K562 (cell line): Measurements from ENCODE around the gene RHOA.

Experiments used
- ATF2 ChIP-seq: sonication (generic); formaldehyde crosslinking; IDR thresholded peaks from 2 replicates; pipeline ENCODE4 v1.8.1; 2022; ENCODE audit warnings: missing genetic modification reagents
- ATF3 ChIP-seq, 2 experiments: fragments of 450-650 bp in 1 of 2; sonication (generic) in 1 of 2; formaldehyde crosslinking in 1 of 2; IDR thresholded peaks in 1 of 2; conservative IDR thresholded peaks in 1 of 2; 2 replicates each; pipeline versions ENCODE4 v1.6.1 to v1.8.1; 2016 to 2023; ENCODE audit warnings: mild to moderate bottlenecking in 2 of 2, moderate library complexity in 2 of 2, inconsistent platforms in 1 of 2, missing genetic modification reagents in 1 of 2
- ATF7 ChIP-seq: fragments of 450-650 bp; IDR thresholded peaks from 2 replicates; pipeline ENCODE4 v1.7.1; 2014; ENCODE audit warnings: mild to moderate bottlenecking, moderate library complexity
- CTCF ChIP-seq, 3 experiments: IDR thresholded peaks in 2 of 3; conservative IDR thresholded peaks in 1 of 3; 2 replicates each; pipeline ENCODE4 v1.5.1; 2011 to 2012; ENCODE audit warnings: low read length in 3 of 3, mild to moderate bottlenecking in 3 of 3, control low read depth in 2 of 3, improper control_type of control experiment in 1 of 3, inconsistent platforms in 1 of 3, low read depth in 1 of 3, mixed read lengths in 1 of 3, moderate library complexity in 1 of 3; ENCODE audit not compliant: insufficient read depth in 2 of 3
- EWSR1 ChIP-seq: fragments of 450-650 bp; IDR thresholded peaks from 2 replicates; pipeline ENCODE4 v1.6.1; 2018; ENCODE audit warnings: borderline replicate concordance, mild to moderate bottlenecking, low read depth, moderate library complexity; ENCODE audit not compliant: partially characterized antibody
- PATZ1 ChIP-seq: fragments of 250-450 bp; sonication (Bioruptor Pico); IDR thresholded peaks from 2 replicates; pipeline ENCODE4 v1.5.0; 2020; ENCODE audit warnings: mild to moderate bottlenecking, borderline replicate concordance
- SRF ChIP-seq, 2 experiments: fragments of 250-450, 450-650 bp in 1 of 2; sonication (Bioruptor Pico) in 1 of 2; sonication (generic) in 1 of 2; formaldehyde crosslinking; IDR thresholded peaks; 2 replicates each; pipeline versions ENCODE4 v1.5.0 to v1.5.1; 2020 to 2022; ENCODE audit warnings: mild to moderate bottlenecking in 1 of 2, missing genetic modification reagents in 1 of 2
- TAF1 ChIP-seq: IDR thresholded peaks from 2 replicates; pipeline ENCODE4 v1.6.1; 2011; ENCODE audit warnings: mild to moderate bottlenecking, low read length, moderate library complexity; ENCODE audit not compliant: insufficient read depth, control insufficient read depth, severe bottlenecking; ENCODE audit errors: extremely low read depth
- ZBTB40 ChIP-seq, 2 experiments: fragments of 450-650 bp in 1 of 2; sonication (generic) in 1 of 2; formaldehyde crosslinking in 1 of 2; IDR thresholded peaks; 2 replicates each; pipeline versions ENCODE4 v1.7.1 to v1.9.0; 2016 to 2022; ENCODE audit warnings: inconsistent platforms in 1 of 2, mild to moderate bottlenecking in 1 of 2, missing genetic modification reagents in 1 of 2
- ZC3H8 ChIP-seq: fragments of 450-650 bp; IDR thresholded peaks from 2 replicates; pipeline ENCODE4 v1.6.1; 2017

- no peak for TF ChIP-seq EWSR1
- no peak for TF ChIP-seq SRF (CRISPR knock-in tag; IDR thresholded peaks at IDR 0.05)
- no peak for TF ChIP-seq TAF1
- no peak for TF ChIP-seq CTCF (IDR thresholded peaks at IDR 0.05 in 2 of 3, conservative IDR thresholded peaks at IDR 0.05 in 1 of 3; ENCODE audit: insufficient read depth in 2 of 3, low read depth in 1 of 3, low read length in 3 of 3)
- TF ChIP-seq ATF3 (IDR thresholded peaks at IDR 0.05), result no peak
- TF ChIP-seq ATF3 (CRISPR knock-in tag; conservative IDR thresholded peaks at IDR 0.05), result no peak
- TF ChIP-seq ATF2, result no peak
- no peak for TF ChIP-seq ZC3H8
- no peak for TF ChIP-seq ATF7
- TF ChIP-seq PATZ1, result no peak
- no peak for TF ChIP-seq ZBTB40 (IDR thresholded peaks at IDR 0.05)
- TF ChIP-seq ZBTB40 (CRISPR knock-in tag; IDR thresholded peaks at IDR 0.05), result no peak
Measured at GRCh38 chr3:49378249-49378895, 33.4 kb downstream of the RHOA start.
